Activated effector memory CD4-positive, alpha-beta T cell treated with Interleukin-2 at 50 U/mL for 16 hours (primary cell): ENCODE data around the gene PTK7.
"Not testable (repeated sequence)": the region's sequence is repeated elsewhere in the genome, so short reads cannot be mapped to it uniquely, and the experiment has no call there.

Experiments used
- DNase-seq: peaks from one replicate; pipeline ENCODE4 v3.0.0-alpha.2; 2020

The PTK7 gene

DNA sequence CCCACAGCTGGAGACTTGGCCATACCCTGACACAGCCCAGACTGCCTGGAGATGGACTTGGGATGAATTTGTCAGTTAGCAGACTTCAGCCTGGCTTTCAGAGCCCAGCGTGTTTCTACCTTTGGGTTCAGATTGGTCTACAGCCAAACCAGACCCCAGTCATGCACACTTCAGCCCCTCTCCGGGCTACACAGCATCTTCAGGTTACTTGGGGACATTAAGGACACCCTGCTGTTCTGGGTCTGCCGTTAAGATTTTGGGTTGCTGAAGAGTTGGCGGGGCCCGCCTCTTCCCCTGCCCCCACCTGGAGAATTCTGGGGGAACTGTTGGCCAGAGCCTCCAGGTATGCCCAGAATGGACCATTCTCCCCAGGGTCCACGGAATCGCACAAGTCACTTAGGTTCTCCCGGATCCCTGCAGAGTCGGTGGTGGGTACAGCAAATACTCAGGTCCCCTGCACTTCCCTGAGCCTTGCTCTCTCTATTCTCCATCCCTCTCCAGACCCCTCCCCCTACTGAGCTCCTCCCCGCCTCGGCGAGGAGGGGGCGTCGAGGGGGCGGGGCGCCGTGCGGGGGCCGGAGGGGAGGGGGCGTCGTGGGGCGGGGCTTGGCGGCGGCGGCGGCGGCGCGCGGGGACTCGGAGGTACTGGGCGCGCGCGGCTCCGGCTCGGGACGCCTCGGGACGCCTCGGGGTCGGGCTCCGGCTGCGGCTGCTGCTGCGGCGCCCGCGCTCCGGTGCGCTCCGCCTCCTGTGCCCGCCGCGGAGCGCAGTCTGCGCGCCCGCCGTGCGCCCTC, at the start of gene PTK7:
Gene PTK7, plus strand, starts transcription at position 645 of the 794 bp plus-strand sequence. CDS start 175 bp downstream, outside the sequence.
- DNase-seq = no peak

DNA sequence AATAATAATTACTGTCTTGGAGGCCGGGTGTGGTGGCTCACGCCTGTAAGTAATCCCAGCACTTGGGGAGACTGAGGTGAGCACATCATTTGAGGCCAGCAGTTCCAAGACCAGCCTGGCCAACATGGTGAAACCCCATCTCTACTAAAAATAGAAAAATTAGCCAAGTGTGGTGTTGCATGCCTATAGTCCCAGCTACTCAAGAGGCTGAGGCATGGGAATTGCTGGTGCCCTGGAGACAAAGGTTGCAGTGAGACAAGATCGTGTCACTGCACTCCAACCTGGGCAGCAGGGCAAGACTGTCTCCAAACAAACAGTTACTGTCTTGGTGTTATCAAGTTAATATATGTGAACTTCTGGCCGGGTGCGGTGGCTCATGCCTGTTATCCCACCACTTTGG, 49.7 kb upstream of the PTK7 start:
- no peak for DNase-seq

DNA sequence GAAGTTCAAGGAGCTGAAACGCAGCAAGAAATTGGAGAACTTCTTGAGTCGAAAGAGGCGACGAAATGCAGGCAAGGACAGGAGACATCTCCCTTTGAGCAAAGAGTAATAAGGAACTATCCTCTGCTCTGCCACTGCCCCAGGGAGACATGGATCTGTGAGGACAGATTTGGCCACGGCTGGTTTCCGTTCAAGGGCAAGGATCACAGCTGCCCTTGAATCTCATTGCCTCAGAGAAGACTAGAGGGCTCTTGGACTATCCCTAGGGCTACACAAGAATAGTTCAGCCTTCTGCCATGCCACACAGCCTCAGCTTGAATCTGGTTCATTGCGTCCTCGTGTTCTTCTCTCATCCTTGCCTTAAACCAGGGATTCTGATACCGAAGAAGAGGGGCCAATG, 47.0 kb upstream of the PTK7 start:
- no peak for DNase-seq

DNA sequence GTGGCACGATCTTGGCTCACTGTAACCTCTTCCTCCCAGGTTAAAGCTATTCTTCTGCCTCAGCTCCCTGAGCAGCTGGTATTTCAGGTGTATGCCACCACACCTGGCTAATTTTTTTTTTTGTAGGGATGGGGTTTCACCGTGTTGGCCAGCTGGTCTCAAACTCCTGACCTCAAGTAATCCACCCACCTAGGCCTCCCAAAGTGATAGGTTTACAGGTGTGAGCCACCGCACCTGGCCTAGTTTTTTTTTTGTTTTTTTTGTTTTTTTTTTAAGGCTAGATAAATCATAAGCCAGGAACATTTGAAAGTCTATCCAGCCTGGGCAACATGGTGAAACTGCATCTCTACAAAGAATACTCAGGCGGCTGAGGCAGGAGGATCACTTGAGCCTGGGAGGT, 43.8 kb upstream of the PTK7 start:
- no peak for DNase-seq

DNA sequence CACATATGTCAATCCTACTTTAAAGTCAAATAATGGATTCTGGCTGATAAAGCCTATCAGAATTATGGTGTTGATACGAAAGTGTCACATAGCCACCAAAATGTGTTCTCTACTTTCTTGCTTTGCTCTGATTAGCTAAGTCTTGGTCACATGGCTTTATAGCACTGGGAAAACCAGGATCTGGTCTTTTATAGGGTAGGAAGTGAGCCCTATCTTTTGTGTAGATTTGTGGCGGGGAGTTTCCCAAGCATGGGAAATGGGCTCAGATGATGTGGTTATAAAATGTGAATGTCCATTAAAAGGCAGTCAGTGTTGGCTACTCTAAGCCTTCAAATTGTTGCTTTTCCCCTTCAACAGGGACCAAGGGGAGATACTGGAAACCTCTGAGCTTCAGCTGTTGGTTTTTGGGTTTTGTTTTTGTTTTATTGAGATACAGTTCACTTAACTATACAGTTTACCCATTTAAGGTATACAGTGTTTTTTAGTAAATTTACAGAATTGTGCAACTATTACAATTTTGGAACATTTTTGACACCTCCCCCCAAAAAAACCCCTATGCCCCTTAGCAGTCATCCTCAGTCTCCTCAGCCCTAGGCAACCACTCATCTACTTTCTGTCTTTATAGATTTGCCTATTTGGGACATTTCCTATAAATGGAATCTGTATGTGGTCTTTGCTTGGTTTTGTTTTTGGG, 42.5 kb upstream of the PTK7 start:
- no peak for DNase-seq

DNA sequence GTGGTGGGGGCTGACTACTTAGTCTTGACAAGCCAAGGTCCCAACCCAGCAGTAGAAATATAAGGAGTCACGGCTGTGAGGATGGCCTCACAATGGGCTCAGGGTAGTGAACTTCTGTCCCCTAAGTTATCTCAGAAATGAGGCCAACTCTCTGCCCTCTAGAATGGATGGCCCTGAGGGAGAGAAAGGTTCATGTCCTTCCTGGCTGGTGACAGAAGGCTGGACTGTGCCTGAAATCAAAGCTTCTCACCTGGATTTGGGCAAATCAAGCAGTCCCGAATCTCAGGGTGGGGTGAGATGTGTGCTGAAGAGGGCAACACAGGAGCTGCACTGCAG, 42.0 kb upstream of the PTK7 start:
- no peak for DNase-seq

DNA sequence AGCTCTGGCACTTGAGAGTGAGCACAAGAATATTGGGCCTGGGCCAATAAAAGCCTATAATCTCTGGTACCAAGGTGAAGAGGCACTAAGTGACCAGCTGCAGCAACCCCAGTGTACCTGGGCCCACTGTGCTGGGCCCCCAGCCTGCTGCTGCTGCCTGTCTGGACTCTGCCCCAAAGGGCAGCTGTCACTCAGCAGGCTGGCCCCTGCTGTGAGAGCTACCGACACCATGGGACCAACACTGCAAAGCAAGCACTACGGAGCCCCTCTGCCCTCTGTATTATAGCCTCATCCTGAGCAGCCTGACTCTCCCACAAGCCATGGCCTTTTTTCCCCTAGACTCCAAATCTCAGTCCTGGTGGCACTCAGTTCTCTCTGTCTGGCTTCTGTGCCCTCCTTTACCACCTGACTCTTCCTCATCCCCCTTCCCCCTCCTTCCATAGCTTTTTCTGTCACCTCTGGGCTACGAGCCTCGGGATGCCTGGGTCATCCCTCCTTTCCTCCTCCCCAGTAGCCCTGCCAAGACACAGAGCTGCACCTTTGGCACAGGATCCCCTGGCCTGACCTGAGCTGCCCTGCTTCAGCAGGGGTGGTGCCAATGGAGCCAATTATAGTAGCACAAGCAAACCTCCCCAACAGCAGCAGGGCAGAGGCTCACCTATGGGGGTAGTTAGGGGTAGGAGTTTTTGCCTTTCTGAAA, 40.5 kb upstream of the PTK7 start:
- DNase-seq = no peak

DNA sequence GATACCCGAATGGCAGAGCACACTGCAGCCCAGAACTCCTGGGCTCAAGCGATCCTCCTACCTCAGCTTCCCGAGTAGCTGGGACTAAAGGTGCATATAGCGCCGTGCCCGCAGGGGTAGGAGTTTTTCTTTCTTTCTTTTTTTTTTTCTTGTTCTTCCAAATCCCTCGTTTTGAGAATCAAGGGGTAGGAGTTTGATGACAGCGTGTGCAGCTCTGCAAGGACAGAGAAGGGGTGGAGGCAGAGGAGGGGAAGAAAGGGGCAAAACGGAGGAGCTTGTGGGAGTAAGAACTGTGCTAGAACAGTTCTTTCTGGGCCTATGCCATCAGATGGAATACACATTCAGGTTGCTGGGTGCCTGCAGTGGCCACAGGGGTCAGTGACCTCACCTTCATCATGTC, 39.4 kb upstream of the PTK7 start:
- no peak for DNase-seq

DNA sequence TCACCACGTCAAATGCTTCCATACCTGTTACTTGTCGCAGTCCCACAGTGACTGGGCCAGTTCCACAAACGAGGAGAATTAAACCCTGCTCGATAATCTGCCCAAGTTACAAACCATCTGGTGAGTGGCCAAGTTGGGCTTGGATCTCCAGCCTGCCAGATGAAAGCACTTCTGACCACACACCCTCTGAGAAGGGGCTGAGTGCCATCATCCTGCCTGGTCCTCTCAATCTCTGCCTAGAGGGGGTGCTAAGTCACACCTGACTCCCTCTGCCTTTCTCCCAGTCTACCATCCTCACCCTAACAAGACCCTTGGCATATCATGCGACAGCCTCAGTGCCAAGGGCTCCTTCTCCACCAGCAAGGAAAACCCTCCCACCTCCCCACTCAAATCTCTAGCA, 38.9 kb upstream of the PTK7 start:
- no peak for DNase-seq

DNA sequence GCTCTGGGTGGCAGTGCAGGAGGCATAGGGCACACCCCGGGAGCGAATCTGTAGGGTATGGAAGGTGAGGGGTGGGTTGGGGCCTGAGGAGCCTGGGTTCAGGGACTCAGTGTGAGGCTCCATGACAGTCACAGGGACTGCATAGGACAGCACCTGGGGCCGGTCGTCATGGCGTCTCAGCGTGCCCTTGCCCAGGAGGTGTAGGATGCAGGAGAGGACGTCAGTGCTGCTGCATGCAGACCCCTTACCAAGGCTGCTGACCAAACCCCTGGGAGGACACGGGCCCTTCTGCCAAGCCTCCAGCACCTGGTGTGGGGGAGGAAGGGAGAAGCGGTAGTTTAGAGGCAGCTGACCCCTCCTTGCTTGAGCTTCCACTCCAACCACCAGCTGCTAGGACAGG, 38.4 kb upstream of the PTK7 start:
- no peak for DNase-seq

DNA sequence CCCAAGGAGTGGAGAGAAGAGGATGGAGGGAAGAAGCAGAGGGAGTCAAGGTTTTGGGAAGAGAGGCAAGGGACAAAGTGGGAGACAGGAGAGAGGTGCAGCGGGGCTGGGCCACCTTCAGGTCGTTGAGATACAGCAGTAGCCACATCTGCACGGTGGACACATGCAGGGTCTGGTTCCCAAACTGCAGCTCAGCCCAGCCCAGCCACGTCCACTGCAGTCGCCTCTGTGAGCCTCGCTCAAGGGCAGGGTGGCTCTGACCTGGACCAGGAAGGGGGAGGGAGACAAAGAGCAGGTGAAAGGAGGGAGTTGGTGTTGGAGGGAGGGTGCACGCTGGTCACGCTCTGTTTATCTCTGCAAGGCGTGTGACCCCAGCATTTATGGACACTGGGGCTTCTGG, 37.4 kb upstream of the PTK7 start:
- DNase-seq = no peak

DNA sequence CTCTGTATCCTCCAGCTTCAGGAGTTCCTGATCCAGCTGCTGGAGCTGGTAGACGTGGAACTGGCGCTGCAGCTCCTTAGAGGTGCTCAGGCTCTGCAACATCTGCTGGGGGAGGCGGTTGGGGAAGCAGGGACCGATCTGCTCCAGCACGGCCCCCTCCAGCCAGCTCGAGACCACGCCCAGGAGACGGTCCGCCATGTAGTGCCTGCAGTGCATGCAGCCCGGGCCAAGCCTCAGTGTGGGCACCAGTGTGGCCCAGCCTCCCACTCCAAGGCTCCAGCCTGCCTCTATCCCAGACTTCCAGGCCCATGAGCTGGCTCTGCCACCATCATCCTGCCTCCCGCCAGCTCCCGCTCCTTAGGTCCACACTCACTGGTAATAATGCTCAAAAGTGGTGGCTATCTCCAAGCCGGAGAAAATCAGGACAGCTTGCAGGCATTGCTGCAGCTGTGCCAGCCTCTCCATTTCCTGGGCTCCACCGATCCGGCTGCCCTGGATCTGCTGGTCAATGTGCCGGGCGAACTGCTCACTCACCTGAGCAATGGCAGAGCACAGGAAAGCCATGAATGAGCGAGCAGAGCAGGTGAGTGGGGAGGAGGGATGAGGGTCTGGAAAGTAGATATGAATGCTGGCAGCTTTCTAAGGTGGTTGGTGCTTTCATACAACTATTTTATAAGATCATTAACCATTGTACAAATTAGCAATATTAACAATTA, 35.4 kb upstream of the PTK7 start:
- DNase-seq = no peak

DNA sequence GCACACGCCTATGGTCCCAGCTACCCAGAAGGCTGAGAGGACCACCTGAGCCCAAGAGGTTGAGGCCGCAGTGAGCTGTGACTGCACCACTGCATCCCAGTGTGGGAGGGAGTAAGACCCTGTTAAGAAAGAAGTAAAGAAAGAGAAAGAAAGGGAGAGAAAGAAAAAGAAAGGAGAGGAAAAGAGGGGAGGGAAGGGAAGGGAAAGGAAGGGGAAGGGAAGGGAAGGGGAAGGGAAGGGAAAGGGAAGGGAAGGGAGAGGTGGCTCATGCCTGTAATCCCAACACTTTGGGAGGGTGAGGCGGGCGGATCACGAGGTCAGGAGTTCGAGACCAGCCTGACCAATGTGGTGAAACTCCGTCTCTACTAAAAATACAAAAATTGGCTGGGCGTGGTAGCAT, 34.6 kb upstream of the PTK7 start:
- not testable (repeated sequence) for DNase-seq

DNA sequence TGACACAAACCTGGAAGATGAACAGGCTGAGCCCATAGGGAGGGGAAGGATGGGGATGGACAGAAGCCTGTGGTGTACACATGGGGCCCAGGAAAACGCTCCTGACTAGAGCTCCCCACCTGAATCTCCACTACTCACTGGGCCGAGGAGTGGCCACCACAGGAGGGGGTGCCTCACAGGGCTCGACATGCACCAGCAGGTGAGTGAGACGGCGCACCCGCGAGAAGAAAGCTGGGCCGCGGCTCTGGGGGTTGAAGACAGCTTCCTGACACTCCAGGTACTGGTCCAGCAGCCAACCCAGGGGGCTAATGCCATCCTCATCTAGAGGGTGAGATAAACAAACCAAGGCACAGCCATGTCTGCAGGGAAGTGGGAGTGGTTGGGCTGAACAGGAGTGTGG, 32.8 kb upstream of the PTK7 start:
- DNase-seq = no peak

DNA sequence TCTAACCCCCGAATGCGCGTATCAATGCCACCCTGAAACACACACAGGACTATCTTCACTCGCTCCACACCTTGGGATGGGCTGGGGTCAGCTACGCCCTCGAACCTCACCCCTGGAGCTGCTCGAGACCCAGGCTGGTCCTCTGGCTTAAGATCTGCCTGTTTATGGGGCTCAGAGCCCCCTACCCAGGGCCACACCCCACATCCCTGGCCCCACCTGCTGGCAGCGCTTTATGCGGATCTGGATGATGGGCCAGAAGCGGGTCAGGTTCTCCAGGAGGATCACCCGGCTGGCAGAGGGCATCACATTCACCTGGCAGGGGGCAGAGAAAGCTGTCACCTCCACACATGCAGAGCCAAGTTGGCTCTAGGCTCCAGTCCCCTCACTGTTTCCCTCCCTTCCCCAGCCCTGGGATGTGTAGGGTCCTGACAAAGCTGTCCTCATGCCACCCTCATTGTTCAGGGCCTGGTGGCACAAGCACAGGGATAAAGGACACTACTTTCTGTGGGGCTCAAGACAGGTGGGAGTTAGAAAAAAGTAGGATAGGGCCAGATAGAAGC, 30.7 kb upstream of the PTK7 start:
- DNase-seq = no peak

DNA sequence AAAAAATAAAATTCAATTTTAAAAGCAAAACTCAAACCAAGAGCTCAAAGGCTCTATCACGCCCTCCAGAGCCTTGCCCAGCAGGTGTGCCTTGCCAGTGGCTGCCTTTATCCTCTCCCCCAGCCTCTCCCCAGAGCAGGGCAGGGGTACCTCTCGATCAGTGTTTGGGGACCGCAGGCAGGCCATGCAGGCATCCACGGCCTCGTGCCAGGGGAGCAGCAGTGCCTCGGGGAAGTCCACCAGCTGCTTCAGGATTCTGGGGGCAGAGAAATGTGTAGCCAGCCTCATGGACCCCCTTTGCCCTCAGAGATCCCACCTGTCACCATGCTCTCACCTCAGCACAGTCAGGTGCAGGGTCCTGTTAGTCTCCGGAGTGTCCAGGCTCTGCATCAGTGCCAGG, 28.1 kb upstream of the PTK7 start:
- DNase-seq = no peak

DNA sequence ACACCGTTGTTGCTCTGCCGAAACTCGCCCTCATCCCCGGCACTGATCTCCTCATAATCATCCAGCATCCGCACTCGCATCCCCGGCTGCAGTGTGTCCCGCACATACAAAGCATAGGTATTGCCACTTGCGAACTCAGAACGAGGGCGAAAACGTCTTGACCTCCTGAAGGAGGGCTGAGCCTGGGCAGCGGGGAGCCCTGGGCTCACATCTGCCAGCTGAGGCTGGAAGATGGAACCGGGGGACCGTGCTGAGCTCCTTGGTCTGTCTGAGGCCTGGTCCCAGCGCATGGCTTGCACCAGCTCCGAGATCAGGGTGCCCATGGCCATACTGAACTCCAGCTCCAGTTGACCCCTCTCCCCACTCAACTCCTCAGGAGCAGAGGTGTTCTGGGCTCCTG, 25.1 kb upstream of the PTK7 start:
- no peak for DNase-seq

DNA sequence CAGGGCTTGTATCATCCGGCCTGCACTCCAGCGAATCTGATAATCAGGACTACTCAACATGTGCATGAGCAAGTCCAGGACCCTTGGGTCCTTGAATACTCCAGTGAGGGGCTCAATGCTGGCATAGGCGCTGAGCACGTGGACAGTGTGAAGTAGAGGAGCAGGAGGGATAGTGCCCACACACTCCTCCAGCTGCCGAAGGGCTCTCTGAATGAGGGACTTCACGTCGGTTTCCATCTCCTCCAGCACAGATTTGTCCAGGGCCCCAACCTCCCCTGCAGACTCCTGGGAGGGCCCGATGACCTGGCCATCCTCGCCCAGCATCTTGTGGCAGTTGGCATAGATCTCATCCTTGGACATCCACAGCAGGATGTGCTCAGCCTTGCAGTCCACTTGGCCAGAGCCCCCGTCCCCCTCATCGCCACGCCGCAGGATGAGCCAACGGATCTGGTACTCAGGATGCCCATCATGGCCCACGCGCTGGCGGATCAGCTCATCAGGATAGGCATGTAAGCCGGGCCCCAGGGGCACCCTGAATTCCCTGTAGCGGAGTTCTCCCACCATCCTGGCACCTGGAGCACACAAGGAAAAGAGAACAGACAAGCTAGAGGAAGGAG, 23.8 kb upstream of the PTK7 start:
- DNase-seq = no peak

DNA sequence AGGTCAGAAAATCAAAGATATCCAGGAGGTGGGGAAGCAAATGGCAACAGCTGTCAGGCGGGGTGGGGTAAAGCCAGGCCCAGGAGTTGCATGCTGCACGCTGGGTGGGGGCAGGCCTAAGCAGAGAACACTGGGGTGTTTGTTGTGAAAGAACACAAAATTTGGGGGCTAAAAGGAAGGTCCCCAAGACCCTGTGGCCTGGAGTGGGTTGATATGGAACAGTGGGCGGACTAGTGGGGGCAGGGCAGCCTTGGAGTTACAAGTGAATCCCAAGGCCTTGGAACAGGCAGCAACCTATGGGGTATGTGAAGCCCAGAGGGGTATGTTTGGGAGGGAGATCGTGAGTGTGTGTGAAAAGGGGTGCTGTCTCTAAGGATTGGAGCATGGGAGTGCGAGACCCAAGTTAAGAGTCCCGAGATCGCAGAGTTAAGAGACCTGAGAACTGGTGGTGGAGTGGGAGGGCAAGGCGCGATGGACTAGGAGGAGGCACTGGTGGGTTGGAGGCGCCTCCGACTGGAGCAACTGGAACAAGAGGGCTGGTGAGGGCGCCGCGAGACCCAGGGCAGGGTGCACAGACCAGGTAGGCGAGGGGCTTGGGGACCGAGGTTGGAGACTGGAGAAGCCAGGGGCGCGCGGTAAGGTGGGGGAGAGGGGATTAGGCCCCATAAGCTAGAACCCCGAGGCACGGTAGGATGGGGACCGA, 23.1 kb upstream of the PTK7 start:
- DNase-seq = no peak

DNA sequence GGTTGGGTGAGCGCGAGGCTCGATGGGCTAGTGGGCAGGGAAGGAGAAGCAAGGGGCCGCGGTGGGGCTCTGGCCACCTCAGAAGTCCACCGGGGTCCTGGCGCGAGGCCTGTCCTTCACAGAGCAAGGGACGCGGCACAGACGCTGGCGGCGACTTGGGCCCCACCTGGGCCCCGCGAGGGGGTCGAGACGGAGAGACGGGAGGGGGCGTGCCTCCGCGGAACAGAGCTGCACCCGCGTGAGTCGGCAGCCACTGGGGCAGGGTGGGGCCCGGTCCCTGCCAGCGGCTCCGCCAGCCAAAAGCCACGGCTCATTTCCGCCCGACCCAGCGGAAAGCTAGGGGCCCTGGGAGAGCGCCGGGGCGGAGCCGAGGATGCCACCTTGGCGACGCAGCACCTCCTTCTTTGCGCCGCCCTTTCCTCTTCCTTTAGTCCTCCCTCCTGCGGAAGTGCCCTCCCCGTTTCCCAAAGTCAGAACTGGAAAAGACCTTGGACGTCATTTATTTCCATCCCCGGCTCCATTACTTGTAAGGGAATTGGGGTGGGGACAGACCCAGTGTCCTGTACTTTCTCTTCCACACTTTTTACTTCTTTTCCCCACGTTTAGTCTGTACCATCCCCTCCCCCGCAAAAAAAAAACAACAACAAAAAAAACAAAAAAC, 22.4 kb upstream of the PTK7 start, which contains the start of gene CUL7:
Gene CUL7, minus strand, starts transcription at position 307 of the 661 bp plus-strand sequence. CDS start 1,063 bp downstream, outside the sequence.
- DNase-seq = peak; percentile 90

DNA sequence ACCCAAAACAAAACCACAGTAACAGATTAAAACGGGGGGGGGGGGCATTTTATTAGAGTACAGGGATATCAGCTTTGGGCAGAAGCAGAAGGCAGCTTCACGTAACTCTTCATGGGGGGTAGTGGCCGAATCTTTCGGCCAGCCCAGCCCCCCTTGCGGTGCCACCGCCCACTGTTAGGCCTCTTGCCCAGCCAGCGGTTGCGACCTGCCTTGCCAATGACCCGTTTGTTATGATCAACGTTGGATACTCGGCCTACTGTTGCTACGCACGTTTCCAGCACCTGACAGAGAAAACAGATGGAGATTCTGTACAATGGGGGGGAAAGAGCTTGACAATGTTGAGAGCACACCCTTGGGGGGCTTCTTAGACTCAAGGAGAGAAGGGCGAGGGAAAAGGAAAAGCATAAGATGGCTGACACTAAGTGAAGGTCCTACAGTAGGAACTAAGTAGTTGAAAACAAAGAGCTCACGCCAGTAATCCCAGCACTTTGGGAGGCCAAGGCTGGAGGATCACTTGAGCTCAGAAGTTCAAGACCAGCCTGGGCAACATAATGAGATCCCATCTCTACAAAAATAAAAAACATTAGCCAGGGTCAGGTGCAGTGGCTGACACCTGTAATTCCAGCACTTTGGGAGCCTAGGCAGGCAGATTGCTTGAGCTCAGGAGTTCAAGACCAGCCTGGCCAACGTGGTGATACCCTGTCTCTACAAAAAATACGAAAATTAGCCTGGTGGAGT, 21.7 kb upstream of the PTK7 start:
- no peak for DNase-seq
